ENCODE results near the gene CRYGB. TPM values are rescaled to one million over a fixed set of nuclear protein-coding genes. Genes with fewer than 3 reads are reported as not detected.
"Not testable (repeated sequence)": the region's sequence is repeated elsewhere in the genome, so short reads cannot be mapped to it uniquely, and the experiment has no call there.

The CRYGB gene
- total RNA-seq, 2 donors from 2014 or later = not detected

DNA sequence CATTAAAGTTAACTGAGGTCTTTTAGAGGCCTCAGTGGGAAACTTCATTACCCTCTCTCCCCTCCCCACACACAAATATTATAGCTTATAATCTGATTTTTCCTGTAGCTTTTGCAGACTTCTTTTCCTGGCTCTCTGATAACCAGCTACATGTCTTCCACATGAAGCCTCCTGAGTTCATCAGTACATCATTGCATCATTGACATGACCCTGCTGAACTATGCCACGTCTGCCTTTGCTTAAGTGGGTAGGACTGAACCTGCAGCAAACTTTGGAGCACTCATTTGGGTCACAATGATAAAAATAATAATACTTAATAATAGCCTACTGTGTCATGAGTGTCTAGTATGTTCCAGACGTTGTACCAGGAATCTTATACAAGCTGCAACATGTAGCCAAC lies 10.5 kb upstream of the CRYGB start:
- intact Hi-C loops (cut with DNase I, micrococcal nuclease) = no loop called here
- ATAC-seq (no peak), DNase-seq (no peak)

DNA sequence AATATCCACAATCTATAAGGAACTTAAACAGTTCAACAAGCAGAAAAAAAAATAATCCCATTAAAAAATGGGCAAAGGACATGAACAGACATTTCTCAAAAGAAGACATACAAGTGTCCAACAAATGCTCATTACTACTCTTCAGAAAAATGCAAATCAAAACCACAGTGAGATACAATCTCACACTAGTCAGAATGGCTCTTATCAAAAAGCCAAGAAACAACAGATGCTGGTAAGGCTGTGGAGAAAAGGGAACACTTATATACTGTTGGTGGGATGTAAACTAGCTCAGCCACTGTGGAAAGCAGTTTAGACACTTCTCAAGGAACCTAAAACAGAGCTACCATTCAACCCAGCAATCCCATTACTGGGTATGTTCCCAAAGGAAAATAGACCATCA lies 7.2 kb upstream of the CRYGB start:
- intact Hi-C loops (cut with DNase I, micrococcal nuclease) = no loop called here
- no peak for ATAC-seq

GRCh38 chr2:208150956-208151355 lies 5.0 kb upstream of the CRYGB start:
- DNase-seq = no peak
- intact Hi-C loops (cut with DNase I, micrococcal nuclease) = no loop called here
- no peak for ATAC-seq

More for the DNA sequence above, 7.2 kb upstream of the CRYGB start:
- DNase-seq = no peak

DNA sequence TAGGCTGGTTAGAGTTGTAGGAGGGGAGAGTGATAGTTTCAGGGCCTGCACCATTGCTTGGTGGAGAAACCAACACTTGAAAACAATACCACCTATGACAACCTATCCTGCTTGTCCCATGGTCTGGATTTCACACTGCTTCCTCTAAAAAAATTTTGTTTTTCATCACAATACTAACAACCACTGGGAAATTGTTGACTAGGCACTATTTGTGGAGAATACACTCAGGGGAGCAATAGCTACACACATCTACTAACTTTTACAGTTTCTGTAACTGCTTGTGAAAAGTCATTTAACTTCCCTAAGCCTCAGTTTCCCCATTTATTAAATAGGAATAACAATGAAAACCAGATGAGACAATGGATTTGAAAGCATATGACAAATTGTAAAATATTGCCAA lies 4.1 kb upstream of the CRYGB start:
- intact Hi-C loops (cut with DNase I, micrococcal nuclease) = no loop called here
- no peak for ATAC-seq

DNA sequence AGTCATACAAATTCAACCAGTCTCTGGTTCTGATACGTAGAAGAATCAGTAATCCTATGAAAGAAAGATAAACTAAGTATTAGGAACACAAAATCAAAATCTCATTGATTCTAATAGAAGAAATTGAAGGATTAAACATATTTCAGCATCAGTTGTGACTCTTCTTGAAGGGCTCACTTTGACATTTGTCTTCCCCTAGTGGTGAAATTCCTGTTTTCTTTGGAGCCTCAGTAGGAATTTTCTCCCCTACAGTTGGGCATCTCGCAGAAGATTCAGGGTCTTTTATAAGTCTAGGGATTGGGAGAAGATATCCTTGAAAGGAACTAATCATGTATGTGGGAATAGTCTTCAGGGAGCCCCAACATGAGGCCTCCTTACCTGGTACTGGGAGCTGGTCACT lies 2.8 kb upstream of the CRYGB start:
- DNase-seq (no peak), ATAC-seq (no peak)
- intact Hi-C loops (cut with DNase I, micrococcal nuclease) = no loop called here

More for the DNA sequence above, 4.1 kb upstream of the CRYGB start:
- no peak for DNase-seq

DNA sequence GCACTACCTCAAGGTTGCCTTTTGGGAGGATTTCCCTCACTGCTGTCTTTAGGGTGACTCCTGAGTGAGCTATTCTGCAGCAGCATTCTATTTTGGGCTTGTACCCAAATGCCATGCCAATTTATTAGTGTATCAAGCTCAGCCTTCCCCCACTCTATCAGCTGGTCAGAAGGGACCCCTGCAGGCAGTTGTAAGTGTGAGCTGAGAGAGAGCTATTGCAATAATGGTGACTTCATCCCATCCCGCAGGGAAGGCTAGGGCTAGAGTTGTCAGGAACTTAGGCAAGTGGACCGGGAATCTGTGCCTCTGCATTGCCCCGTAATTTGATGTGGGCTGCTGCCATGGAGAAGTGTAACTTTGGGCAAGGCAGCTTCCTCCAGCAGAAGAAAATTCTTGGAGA lies 1.8 kb upstream of the CRYGB start:
- ATAC-seq (no peak), DNase-seq (no peak)
- intact Hi-C loops (cut with DNase I, micrococcal nuclease) = no loop called here

DNA sequence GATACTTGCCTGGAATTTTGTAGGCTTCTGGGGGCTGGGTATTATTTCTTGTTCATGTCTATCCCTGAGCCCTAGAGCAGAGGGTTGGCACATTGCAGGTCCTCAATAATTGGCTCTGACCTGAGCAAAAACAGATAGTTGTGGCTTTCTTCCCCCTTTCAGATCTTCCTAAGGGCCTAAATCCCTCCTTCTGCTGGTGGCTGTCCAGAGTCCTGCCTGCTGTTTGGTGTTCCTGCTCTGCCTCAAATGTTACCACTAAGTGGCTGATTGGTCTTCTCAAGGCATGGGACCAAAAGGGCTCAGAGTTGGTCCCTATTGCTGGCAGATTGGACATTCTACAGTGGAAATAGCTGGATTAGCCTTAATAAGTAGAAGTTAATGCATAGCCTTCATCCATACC lies 1.1 kb upstream of the CRYGB start:
- no peak for ATAC-seq

GRCh38 chr2:208142925-208143799 lies 2.8 kb downstream of the CRYGB start:
- DNase-seq (no peak), ATAC-seq (no peak)
- intact Hi-C loops (cut with DNase I, micrococcal nuclease) = no loop called here

More for the DNA sequence above, 1.1 kb upstream of the CRYGB start:
- intact Hi-C loops (cut with DNase I, micrococcal nuclease) = no loop called here
- no peak for DNase-seq

DNA sequence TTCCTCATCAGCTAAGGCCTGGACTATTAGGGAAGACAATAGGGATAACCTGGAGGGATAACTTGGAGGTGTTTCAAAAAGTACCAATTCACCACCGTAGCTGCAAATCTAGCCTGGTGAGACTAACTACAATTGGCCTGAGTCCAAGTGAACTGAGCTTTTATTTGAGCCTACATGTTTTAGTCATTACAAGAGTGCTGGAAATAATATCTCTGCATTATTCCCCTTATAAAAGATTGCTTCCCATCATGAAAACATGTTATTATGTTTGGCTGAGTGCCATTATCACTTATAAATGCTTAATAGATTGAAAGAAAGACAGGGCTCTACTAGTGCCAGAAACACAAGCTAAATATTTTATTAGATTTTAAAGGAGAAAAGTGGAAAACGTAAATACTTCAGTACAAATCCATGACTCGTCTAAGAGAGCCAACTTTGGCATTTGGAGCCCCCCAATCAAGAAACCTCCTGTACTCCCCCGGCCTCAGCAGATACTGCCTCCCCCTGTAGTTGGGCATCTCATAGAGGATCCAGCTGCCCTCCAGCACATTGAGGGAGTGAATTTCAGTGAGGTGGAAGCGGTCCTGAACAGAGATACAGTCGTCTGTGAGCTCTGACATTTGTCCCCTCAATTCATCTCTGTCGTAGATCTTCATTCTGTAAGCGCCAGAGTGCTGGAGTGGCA lies 3.6 kb downstream of the CRYGB start:
- ATAC-seq (no peak), DNase-seq (no peak)
- intact Hi-C loops (cut with DNase I, micrococcal nuclease) = no loop called here

GRCh38 chr2:208139447-208139846 lies 6.5 kb downstream of the CRYGB start:
- ATAC-seq (no peak), DNase-seq (no peak)
- intact Hi-C loops (cut with DNase I, micrococcal nuclease) = no loop called here

GRCh38 chr2:208138334-208138733 lies 7.6 kb downstream of the CRYGB start:
- DNase-seq; intact Hi-C loops (cut with DNase I, micrococcal nuclease); ATAC-seq: not testable (repeated sequence)

- intact Hi-C loops (cut with DNase I, micrococcal nuclease) = no loop called here
- DNase-seq (no peak), ATAC-seq (no peak)
Observed at GRCh38 chr2:208136716-208137094, 9.3 kb downstream of the CRYGB start.

GRCh38 chr2:208135794-208136715 lies 9.9 kb downstream of the CRYGB start:
- peak in 1 of 2 donors; percentile 23 for DNase-seq
- intact Hi-C loops (cut with DNase I, micrococcal nuclease) = no loop called here
- ATAC-seq = peak; percentile 95

DNA sequence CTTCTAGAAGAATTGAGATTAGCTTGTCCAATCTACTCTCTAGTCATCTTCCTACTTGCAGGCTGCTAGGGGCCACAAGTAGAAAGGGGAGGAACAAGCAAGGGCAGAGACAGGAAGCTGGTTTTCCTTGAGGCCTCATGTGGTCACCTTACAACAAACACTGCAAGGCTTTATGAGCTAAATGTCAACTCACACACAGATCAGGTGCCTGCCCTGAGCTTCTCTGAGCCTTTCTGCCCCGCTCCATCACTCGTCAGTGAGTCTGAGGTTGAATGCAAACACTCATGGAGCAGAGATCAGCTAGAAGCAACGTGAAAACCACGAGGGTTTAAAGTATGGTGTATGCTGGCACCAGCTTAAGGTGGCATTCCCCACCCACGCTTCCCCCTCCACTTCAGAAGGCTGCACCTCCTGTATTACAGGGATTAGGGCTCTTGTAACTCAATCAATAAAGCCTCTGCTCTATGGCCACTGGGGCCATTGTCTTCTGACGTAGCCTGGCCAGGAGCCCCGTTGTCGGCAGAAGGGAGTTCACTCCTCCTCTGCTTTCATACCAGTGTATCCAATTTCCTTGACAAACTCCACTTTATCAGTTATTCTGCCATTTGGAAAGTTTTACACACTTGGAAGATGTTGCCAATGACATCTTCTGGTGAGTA lies 10.9 kb downstream of the CRYGB start:
- intact Hi-C loops (cut with DNase I, micrococcal nuclease) = no loop called here
- ATAC-seq (peak; percentile 20), DNase-seq (no peak)

- DNase-seq (no peak), ATAC-seq (no peak)
- intact Hi-C loops (cut with DNase I, micrococcal nuclease) = no loop called here
Observed at GRCh38 chr2:208130712-208131110, 15.2 kb downstream of the CRYGB start.

- peak; percentile 98 for ATAC-seq
- intact Hi-C loops (cut with DNase I, micrococcal nuclease) = no loop called here
- peak; percentile 44 for DNase-seq
Observed at GRCh38 chr2:208129744-208130711, 15.9 kb downstream of the CRYGB start, which contains the start of gene CRYGC. Gene CRYGC, minus strand, starts transcription at chr2:208129828. Its CDS starts 36 bp downstream, at chr2:208129792.

GRCh38 chr2:208128136-208128535 lies 17.8 kb downstream of the CRYGB start:
- ATAC-seq = no peak
- DNase-seq = no peak
- intact Hi-C loops (cut with DNase I, micrococcal nuclease) = no loop called here

DNA sequence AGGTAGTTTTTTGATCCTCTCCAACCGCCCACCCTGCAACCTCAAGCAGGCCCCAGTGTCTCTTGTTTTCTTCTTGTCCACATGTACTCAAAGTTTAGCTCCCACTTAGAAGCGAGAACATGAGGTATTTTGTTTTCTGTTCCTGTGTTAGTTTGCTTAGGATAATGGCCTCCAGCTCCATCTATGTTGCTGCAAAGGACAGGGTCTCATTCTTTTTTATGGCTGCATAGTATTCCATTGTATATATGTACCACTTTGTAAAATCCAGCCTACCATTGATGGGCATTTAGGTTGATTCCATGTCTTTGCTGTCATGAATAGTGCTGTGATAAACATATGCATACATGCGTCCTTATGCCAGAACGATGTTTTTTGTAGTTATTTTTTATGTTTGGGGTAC lies 18.9 kb downstream of the CRYGB start:
- intact Hi-C loops (cut with DNase I, micrococcal nuclease) = no loop called here
- DNase-seq = no peak
- ATAC-seq = no peak

All from left colon (tissue), 2 donors.